Activated CD8-positive, alpha-beta memory T cell treated with anti-CD3 and anti-CD28 coated beads, Interleukin-2, amount 50 U/mL, for 24 hours (primary cell): Measurements from ENCODE around the gene UBE2Q1.
"Not testable (repeated sequence)": the region's sequence is repeated elsewhere in the genome, so short reads cannot be mapped to it uniquely, and the experiment has no call there.

ENCODE experiments used
- DNase-seq: peaks from one replicate; pipeline ENCODE4 v3.0.0-alpha.2; 2020; ENCODE audit errors: extremely low read depth

Gene UBE2Q1

DNA sequence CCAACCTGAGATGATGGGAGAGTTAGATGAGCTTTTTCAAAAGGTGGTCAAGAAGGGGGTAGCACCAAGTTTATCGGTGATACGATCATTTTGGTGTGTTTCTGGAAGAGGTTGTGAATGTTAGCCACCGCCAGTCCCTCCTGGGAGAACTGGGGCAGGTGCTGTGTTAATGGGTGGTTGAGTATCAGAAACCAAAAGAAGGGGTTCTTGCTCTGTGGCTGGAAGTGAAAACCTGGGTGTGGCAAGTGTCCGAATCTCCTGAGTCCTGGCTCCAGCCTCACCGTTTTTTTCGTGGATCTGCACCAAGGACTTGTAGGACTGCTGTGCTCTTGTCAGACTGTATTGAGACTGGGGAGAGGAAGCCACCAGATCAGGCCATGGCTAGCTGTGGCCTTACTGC, 7.8 kb downstream of the UBE2Q1 start:
- DNase-seq: no peak

- no peak for DNase-seq
These were observed 8.4 kb downstream of the UBE2Q1 start for GRCh38 chr1:154550070-154550469.

- DNase-seq: no peak
These were observed 9.2 kb downstream of the UBE2Q1 start for GRCh38 chr1:154549202-154549770.

- no peak for DNase-seq
These were observed 10.4 kb downstream of the UBE2Q1 start for GRCh38 chr1:154548028-154548427.

DNA sequence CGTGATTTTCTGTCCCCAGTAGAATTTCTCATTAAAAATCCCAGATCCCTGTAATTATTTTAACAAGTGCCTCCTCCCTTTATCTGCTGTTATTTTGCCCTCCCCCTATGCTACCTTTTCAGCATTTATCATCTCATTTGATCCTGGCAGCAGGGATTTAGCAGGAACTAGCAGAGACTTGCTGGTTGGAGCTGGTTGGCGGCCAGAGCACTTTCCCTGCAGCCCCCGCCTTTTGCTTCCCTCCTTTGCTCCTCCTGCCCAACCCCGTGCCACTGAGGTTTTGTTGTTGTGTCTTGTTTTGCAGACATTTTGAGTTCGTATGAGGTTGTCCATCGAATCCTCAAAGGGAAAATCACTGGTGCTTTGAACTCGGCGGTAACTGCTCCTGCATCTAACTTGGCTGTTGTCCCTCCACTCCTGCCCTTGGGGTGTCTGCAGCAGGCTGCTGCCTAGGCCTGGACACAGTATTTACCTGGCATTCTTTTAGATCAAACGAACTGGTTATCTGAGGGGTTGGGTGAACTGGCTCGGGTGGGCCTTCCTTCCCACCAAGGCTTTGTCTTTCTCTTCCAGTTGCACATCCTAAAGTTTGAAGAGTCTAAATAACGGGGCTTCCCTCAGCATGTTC, 11.2 kb downstream of the UBE2Q1 start:
- DNase-seq: no peak

- no peak for DNase-seq
These were observed 12.0 kb downstream of the UBE2Q1 start for GRCh38 chr1:154546264-154547063.

DNA sequence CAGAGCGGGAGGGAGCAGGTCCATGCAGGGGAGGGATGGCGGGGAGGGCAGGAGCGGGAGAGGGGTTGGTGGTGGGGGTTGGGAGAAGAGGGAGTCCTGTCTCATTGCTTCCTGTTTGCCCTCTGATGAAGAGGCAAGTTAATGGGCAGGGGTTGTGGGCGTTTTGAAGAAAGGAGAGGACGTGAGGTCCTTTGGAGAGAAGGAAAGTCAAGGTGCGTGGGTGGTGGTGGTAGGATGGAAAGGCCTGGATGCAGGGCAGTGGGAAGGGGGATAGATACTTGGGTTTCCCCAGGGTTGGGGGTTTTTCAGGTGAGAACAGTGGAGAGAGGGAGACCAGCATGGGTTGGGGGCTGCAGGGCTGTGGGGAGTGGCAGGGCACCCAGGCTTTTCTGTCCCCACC, 17.2 kb downstream of the UBE2Q1 start:
- DNase-seq: no peak

DNA sequence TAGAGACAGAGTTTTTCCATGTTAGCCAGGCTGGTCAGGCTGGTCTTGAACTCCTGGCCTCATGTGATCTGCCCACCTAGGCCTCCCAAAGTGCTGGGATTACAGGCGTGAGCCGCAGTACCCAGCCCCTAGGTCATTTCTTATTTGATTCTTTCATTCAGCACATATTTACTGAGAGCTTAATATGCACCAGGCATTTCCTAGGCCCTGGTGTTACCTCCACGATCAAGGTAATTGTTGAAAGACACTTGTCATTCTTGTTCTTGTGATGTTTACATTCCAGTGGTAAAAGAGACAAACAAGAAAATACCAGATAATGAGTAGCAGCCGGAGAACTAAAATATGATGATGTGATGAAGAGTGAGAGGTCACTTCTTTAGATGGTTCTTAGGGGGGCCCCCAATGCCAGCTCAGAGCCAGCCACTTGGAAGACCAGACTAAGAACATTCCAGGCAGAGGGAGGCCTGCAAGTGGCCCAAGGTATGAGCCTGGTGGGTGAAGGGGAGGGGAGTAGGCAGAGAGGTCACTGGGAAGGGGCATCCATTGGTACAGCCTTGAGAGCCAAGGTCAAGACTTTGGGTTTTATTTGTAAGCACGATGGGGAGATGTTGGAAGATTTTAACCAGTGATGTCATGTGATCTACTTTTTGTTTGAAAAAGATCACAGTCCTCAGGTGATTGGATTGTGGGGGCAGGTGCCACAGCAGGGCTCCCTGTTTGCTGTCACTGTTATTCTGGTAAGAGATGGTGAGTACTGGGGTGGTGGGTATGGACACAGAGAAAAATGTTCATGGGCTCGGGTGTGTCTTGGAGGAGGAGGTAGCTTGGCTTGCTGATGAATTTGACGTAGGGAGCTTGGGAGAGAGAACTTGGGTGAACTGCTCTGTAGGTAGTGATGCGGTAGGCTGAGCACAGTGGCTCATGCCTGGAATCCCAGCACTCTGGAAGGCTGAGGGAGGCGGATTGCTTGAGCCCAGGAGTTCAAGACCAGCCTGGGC, 18.7 kb downstream of the UBE2Q1 start:
- no peak for DNase-seq

- no peak for DNase-seq
These were observed 21.9 kb downstream of the UBE2Q1 start for GRCh38 chr1:154536570-154536969.

- DNase-seq: no peak
These were observed 24.3 kb downstream of the UBE2Q1 start for GRCh38 chr1:154533952-154534844.

GRCh38 chr1:154531950-154532349, 26.5 kb downstream of the UBE2Q1 start:
- not testable (repeated sequence) for DNase-seq

DNA sequence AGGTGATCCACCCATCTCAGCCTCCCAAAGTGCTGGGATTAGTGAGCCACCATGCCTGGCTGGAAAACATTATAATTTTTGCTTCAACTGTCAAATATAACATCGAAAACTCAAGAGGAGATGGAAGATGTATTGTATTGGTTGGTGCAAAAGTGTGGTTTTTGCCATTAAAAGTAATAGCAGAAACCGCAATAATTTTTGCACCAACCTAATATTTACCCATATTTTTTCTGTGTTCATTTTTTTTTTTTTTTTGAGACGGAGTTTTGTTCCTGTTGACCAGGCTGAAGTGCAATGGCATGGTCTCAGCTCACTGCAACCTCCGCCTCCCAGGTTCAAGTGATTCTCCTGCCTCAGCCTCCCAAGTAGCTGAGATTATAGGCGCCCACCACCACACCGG, 29.2 kb downstream of the UBE2Q1 start:
- DNase-seq: no peak

GRCh38 chr1:154527192-154527591, 31.3 kb downstream of the UBE2Q1 start:
- no peak for DNase-seq

- no peak for DNase-seq
These were observed 33.6 kb downstream of the UBE2Q1 start for GRCh38 chr1:154524881-154525280.

GRCh38 chr1:154521695-154522094, 36.8 kb downstream of the UBE2Q1 start:
- no peak for DNase-seq

GRCh38 chr1:154520333-154520732, 38.1 kb downstream of the UBE2Q1 start:
- no peak for DNase-seq

DNA sequence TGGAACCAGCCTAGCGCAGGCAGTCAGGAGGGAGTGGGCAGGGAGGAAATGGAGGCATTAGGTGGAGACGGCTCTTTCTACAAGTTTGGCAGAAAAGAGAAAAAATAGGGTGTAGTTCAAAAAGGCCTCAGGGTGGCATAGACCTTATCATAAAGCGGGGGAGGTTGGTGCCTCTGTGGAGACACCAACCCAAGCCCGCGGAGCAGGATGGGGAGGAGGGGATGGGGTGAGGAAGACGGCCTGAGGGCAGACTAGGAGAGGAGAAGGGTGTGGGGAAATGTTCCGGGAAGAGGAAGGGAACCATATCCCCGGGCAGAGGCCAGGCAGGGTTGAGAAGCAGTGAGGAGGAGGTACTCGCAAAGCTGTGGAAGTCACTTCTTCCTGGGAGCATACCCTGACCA, 38.9 kb downstream of the UBE2Q1 start:
- no peak for DNase-seq

DNA sequence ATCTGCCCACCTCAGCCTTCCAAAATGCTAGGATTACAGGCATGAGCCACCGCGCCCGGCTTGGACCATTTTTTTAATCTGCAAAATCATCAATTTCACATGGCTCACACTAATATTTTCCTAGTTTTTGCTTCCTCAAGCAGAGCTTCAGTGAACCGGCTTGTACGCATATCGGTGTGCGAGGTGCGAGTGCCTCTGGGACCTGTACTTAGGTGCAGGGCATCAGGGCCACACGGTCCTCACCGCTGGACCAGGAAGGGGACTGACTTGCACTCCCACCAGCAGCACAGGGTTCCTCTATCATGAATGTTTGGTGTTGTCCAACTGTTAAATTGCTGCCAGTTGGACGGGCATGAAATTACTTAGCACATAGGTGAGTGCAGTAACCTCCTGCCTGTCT, 40.8 kb downstream of the UBE2Q1 start:
- no peak for DNase-seq

DNA sequence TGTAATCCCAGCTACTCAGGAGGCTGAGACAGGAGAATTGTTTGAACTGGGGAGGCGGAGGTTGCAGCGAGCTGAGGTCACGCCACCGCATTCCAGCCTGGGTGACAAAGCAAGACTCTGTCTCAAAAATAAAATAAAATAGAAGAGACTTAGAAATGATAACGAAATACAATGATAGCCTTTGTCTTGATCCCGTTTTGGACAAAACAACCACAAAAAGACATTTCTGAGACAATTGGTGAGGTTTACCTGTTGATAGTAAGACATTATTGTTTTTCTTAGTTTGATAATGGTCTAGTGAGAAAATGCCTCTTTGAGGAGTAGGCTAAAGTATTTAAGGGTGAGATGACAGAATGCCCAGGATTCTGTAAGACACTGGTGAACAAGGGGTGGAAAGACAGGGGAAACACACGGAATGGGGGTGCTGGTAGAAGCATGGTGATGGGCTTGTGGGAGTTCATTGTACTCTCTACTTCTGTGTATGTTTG, 44.4 kb downstream of the UBE2Q1 start:
- no peak for DNase-seq

DNA sequence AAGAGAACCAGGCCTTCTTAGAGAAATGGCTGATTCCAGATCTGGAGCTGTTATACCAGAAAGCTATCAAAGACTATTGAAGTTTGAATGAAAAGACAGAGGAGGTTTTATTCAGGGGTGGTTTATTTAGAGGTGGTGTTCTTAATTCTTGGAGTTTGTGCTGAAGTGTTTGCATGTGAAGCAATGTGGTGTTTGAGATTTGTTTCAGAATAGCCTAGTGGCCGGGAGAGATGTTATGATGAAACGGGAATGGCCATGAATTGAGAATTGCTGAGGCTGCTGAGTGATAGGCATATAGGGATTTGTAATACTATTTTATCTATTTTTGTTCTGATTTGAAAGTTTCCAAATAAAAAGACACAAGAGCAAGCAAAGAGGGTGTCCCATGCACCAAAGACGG, 45.7 kb downstream of the UBE2Q1 start:
- no peak for DNase-seq

GRCh38 chr1:154503898-154504297, 54.6 kb downstream of the UBE2Q1 start:
- no peak for DNase-seq
